Osteoblast (primary cell): ENCODE measurements around the gene ZNF566. TPM values are rescaled to one million over a fixed set of nuclear protein-coding genes. Genes with fewer than 3 reads are reported as not detected.

Experiments used
- DNase-seq: peaks from one replicate; pipeline ENCODE4 v3.0.0; 2011; ENCODE audit warnings: low spot score, mixed read lengths; ENCODE audit not compliant: insufficient read length; ENCODE audit errors: missing footprints
- H2AFZ ChIP-seq: 2 replicates; pipeline ENCODE4 v1.6.0; 2011; ENCODE audit warnings: mild to moderate bottlenecking, low read length
- H3K27ac ChIP-seq: 2 replicates; pipeline ENCODE4 v1.5.1; 2011; ENCODE audit warnings: mild to moderate bottlenecking, low read depth, low read length, moderate library complexity
- H3K27me3 ChIP-seq: 2 replicates; pipeline ENCODE4 v1.6.0; 2012; ENCODE audit warnings: mild to moderate bottlenecking, control low read depth, inconsistent platforms, low read length, moderate library complexity; ENCODE audit not compliant: insufficient read depth
- H3K36me3 ChIP-seq: 2 replicates; pipeline ENCODE4 v1.5.1; 2011; ENCODE audit warnings: mild to moderate bottlenecking, low read length, control low read depth, moderate library complexity; ENCODE audit not compliant: insufficient read depth
- H3K4me1 ChIP-seq: 2 replicates; pipeline ENCODE4 v1.5.1; 2011; ENCODE audit warnings: mild to moderate bottlenecking, low read length, control low read depth, moderate library complexity; ENCODE audit not compliant: insufficient read depth
- H3K4me2 ChIP-seq: 2 replicates; pipeline ENCODE4 v1.6.0; 2011; ENCODE audit warnings: mild to moderate bottlenecking, low read length; ENCODE audit not compliant: insufficient read depth
- H3K4me3 ChIP-seq: fragments of 200-600 bp; sonication (generic); 3 replicates; pipeline ENCODE4 v1.5.1; 2012; ENCODE audit warnings: mild to moderate bottlenecking, low read length, inconsistent platforms; ENCODE audit not compliant: insufficient read depth
- H3K79me2 ChIP-seq: 2 replicates; pipeline ENCODE4 v1.6.0; 2012; ENCODE audit warnings: mild to moderate bottlenecking, low read length, control low read depth, inconsistent platforms; ENCODE audit not compliant: insufficient read depth
- H3K9me3 ChIP-seq: 2 replicates; pipeline ENCODE4 v1.5.1; 2011; ENCODE audit warnings: low read depth, low read length, control low read depth
- H4K20me1 ChIP-seq: 2 replicates; pipeline ENCODE4 v1.6.0; 2012; ENCODE audit warnings: mild to moderate bottlenecking, low read length, control low read depth; ENCODE audit not compliant: insufficient read depth
- total RNA-seq: library from RNA; depleted of rRNA; stranded (reverse); fragments of >200 nt; gene quantifications from 2 replicates; pipeline ENCODE4 v1.2.3, GENCODE V29; 2012
- TF ChIP-seq, protein P1 (sequence below): IDR thresholded peaks from 2 replicates; pipeline ENCODE4 v1.5.1; 2011; ENCODE audit warnings: mild to moderate bottlenecking, low read depth, low read length, moderate library complexity; ENCODE audit errors: extremely low read depth

Gene ZNF566
- total RNA-seq, 1 donor = 13.8 TPM

DNA sequence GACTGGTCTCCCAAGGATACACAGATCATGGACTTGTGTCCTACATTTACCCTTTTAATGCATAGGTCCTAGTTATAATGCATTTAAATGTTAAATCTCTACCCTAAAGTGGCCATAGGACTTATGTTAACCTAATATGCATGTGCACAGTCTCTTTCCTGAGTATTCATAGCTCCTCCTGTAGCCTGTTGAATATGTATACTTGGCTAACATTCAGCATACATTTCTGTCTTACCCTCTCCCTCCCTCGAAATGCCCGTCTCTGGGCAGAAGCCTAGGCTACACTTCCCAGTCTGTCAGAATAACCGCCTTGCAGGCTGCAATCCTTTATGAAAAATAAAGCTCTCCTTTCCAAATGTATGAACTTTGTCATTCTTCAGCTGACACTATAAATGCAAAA, 84.9 kb downstream of the ZNF566 start:
- Histone ChIP-seq H3K79me2 (peaks cover 7% of the 10 kb centered on the region), H3K4me2 (no peak overlapping the region), H4K20me1 (no peaks in the 10 kb centered on the region), H3K27me3 (no peaks in the 10 kb centered on the region), H3K9me3 (no peaks in the 10 kb centered on the region), H3K4me3 (no peak overlapping the region), H3K27ac (no peak overlapping the region), H3K4me1 (no peaks in the 10 kb centered on the region), H2AFZ (no peak overlapping the region), H3K36me3 (peaks cover 69% of the 10 kb centered on the region)
- DNase-seq = no peak
- TF ChIP-seq, protein P1, sequence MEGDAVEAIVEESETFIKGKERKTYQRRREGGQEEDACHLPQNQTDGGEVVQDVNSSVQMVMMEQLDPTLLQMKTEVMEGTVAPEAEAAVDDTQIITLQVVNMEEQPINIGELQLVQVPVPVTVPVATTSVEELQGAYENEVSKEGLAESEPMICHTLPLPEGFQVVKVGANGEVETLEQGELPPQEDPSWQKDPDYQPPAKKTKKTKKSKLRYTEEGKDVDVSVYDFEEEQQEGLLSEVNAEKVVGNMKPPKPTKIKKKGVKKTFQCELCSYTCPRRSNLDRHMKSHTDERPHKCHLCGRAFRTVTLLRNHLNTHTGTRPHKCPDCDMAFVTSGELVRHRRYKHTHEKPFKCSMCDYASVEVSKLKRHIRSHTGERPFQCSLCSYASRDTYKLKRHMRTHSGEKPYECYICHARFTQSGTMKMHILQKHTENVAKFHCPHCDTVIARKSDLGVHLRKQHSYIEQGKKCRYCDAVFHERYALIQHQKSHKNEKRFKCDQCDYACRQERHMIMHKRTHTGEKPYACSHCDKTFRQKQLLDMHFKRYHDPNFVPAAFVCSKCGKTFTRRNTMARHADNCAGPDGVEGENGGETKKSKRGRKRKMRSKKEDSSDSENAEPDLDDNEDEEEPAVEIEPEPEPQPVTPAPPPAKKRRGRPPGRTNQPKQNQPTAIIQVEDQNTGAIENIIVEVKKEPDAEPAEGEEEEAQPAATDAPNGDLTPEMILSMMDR = no peak

DNA sequence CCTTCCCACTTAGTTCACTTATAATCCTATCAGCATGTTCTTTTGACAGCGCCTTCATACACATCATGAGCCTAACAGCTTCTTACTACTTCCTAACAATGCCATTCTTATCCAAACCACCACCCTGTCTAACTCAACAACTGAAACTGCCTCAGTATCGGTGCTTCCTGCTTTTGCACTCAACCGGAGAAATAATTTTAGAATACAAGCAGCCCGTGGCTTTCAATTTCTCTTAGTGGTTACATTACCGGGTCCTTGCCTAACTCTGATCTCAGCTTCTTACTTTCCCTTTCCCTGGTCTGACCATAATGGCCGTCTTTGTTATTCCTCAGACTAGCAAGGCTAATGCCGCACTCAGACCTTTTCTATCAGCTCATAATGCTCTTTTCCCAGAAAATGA, 87.9 kb downstream of the ZNF566 start:
- Histone ChIP-seq H3K4me2 (no peak overlapping the region), H3K27me3 (no peaks in the 10 kb centered on the region), H3K27ac (no peak overlapping the region), H3K79me2 (no peaks in the 10 kb centered on the region), H3K4me3 (no peak overlapping the region), H4K20me1 (no peaks in the 10 kb centered on the region), H3K36me3 (peaks cover 55% of the 10 kb centered on the region), H2AFZ (no peak overlapping the region), H3K9me3 (no peaks in the 10 kb centered on the region), H3K4me1 (no peaks in the 10 kb centered on the region)
- TF ChIP-seq, protein P1 = no peak
- DNase-seq = no peak

DNA sequence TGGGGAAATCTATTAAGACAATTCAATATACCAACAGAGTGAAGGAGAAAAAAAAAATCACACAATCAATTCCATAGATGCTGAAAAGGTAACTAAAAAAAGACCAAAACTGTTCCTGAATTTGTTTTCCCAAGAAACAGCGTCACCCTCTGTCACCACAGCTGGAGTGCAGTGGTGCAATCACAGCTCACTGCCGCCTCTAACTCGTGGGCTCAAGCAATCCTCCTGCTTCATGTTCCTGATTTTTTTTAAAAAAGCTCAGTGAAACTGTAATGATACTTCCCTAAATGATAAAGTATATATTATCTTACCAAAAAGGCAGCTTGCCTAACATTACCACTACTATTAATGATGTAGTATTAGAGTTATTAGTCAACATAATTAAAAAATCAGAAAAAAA, 90.8 kb downstream of the ZNF566 start:
- DNase-seq = no peak
- Histone ChIP-seq H3K4me3 (no peak overlapping the region), H3K27me3 (no peaks in the 10 kb centered on the region), H3K79me2 (no peaks in the 10 kb centered on the region), H3K4me2 (no peak overlapping the region), H2AFZ (no peak overlapping the region), H3K4me1 (no peaks in the 10 kb centered on the region), H3K36me3 (peaks cover 50% of the 10 kb centered on the region), H3K9me3 (peaks cover 14% of the 10 kb centered on the region), H4K20me1 (no peaks in the 10 kb centered on the region), H3K27ac (no peak overlapping the region)
- TF ChIP-seq, protein P1 = no peak

Other genes with a start within 250 kb of the ZNF566 start
- gene ZFP14, start 110.4 kb downstream of the ZNF566 start, total RNA-seq = 4.3 and 5.3 TPM in 2 replicates
- gene ZFP82, start 70.9 kb downstream of the ZNF566 start, total RNA-seq = 9.0 and 10.3 TPM in 2 replicates
- 15.6 and 35.4 TPM in 2 replicates for gene ZNF260, start 38.7 kb upstream of the ZNF566 start, total RNA-seq
- gene ZNF529, start 83.7 kb upstream of the ZNF566 start, total RNA-seq = 11.9 and 13.3 TPM in 2 replicates
- gene ZNF382, start 115.8 kb upstream of the ZNF566 start, total RNA-seq = 12.3 and 16.2 TPM in 2 replicates
- gene ZNF461, start 177.3 kb upstream of the ZNF566 start, total RNA-seq = 8.8 and 12.7 TPM in 2 replicates
- gene ZNF567, start 198.1 kb upstream of the ZNF566 start, total RNA-seq = 6.8 and 8.0 TPM in 2 replicates